Duodenal mucosa (tissue), 2 donors: ENCODE results near the gene ATP8B1.

Experiments
- H3K27ac ChIP-seq: one replicate; pipeline ENCODE4 v1.7.0; 2013; ENCODE audit warnings: low read depth, low read length
- H3K27me3 ChIP-seq, 2 donors: one replicate each; pipeline ENCODE4 v1.7.0; 2013; ENCODE audit warnings: low read length in 2 of 2, control low read depth in 1 of 2; ENCODE audit not compliant: insufficient read depth in 2 of 2, control insufficient read depth in 1 of 2
- H3K36me3 ChIP-seq, 2 donors: one replicate each; pipeline ENCODE4 v1.7.0; 2013; ENCODE audit warnings: low read length in 2 of 2, control low read depth in 1 of 2; ENCODE audit not compliant: insufficient read depth in 2 of 2, control insufficient read depth in 1 of 2
- H3K4me1 ChIP-seq, 2 donors: one replicate each; pipeline ENCODE4 v1.7.0; 2013; ENCODE audit warnings: low read length in 2 of 2, control low read depth in 1 of 2; ENCODE audit not compliant: insufficient read depth in 2 of 2, control insufficient read depth in 1 of 2
- H3K4me3 ChIP-seq, 2 donors: one replicate each; pipeline ENCODE4 v1.7.0; 2013; ENCODE audit warnings: low read length in 2 of 2, low read depth in 1 of 2
- H3K9ac ChIP-seq, 2 donors: one replicate each; pipeline ENCODE4 v1.7.0; 2013; ENCODE audit warnings: low read length in 2 of 2, low read depth in 1 of 2
- H3K9me3 ChIP-seq, 2 donors: one replicate each; pipeline ENCODE4 v1.7.0; 2013; ENCODE audit warnings: low read length in 2 of 2, control low read depth in 1 of 2; ENCODE audit not compliant: control insufficient read depth in 1 of 2

The ATP8B1 gene

DNA sequence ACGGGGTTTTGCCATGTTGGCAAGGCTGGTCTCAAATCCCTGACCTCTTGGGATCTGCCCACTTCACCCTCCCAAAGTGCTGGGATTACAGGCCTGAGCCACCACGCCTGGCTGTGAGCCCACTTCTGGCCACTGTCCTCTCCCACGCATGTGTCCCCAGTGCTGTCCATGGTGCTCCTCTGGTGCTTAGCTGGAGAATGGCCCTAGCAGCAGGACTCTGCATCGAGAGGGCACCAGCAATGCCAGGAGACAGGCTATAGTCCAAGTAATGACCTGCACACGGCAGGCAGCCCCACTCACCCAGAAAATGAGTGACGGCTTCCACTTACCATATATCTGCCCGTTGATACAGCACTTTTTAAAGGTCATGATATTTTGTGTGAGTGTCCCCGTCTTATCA, 115.1 kb downstream of the ATP8B1 start:
- Histone ChIP-seq H3K4me1 (peaks cover 9 to 19% of the 10 kb centered on the region in 2 donors), H3K36me3 (peaks cover 5 to 52% of the 10 kb centered on the region in 2 donors), H3K4me3 (no peak overlapping the region), H3K9me3 (no peaks in the 10 kb centered on the region), H3K27me3 (no peaks in the 10 kb centered on the region), H3K9ac (no peak overlapping the region), H3K27ac (no peak overlapping the region)

DNA sequence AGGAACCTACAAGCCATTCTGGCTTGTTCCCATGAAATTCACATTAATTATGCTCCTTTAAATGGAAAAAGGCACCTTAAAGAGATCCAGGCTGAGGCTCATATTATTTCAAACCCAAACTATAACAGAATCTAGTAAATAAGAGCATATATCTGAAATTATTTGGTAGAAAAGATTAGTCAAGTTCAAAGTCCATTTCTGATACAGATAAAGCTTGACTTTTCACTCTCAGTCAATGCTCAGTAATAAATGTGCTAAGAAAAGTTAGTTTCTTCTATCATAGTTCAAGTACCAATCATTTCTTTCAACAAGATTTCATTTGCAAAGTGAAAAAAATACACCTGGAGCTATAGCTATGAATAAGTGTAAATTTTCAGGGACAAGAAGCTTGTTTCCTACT, 119.6 kb downstream of the ATP8B1 start:
- no peak overlapping the region for H3K4me3 ChIP-seq
- H3K9me3 ChIP-seq, result no peaks in the 10 kb centered on the region
- no peak overlapping the region for H3K9ac ChIP-seq
- no peak overlapping the region for H3K27ac ChIP-seq
- H3K27me3 ChIP-seq, result no peaks in the 10 kb centered on the region
- peaks cover 5 to 47% of the 10 kb centered on the region in 2 donors for H3K36me3 ChIP-seq
- H3K4me1 ChIP-seq, result peaks cover 0 to 12% of the 10 kb centered on the region in 2 donors

DNA sequence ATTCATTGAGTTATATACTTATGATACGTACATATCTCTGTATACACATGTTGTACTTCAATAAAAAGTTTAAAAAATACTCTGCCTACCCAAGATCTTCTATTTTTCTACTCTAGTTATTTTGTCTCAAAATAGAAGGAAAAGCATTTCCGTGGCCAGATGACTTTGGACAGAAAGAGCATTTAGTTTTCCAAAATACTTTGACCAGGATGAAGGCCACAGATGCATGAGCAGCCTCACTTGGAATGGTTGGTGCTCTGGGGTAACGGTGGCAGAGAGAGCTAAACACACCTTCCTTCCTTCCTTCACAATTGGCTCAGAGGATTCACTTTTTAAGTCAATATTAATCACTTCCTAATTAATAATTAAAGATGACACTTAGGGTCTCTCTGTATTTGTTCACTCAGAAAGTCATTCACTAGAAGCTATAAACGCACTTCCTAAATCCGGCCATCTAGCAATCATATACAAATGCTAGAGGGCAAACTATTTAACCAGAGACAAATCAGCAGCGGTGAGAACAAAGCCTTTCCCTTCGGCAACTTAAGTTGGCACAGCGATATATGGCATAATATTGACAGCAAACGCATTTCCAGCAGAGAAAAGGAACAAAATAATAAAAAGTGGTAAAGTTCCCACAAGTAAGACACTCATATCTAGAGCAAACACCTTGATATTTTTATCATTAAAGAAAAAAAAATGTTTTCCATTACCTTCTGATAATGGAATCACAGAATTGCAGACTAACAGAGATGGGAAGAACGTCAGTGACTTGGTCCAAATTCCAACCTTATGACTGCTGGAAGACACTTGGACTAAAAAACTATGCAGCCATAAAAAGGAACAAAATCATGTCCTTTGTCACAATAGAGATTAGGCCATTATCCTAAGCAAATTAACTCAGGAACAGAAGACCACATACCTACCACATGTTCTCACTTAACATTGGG, 125.6 kb downstream of the ATP8B1 start:
- Histone ChIP-seq H3K27ac (no peak overlapping the region), H3K36me3 (peaks cover 19 to 47% of the 10 kb centered on the region in 2 donors), H3K27me3 (no peaks in the 10 kb centered on the region)

DNA sequence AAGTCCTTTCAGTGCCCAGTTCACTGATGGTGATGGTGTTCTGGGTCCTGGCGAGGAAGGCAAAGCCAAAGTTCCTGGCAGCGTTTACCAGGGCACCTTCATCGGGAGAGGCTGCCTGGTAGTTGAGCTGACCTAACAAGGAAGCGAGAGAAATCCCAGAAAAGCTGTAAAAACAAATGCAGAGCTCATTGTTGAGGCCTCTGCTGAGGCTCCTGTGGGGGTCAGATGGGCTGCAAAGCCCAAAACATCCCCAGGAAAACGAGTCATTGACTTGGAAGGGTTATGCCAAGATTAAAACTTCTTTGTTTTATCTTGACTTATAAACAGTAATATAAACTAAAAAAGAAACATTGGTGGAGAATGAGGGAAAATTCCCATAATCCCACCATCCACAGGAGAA, 128.2 kb downstream of the ATP8B1 start:
- Histone ChIP-seq H3K9me3 (peaks cover 0 to 3% of the 10 kb centered on the region in 2 donors), H3K9ac (no peak overlapping the region), H3K36me3 (peaks cover 26 to 55% of the 10 kb centered on the region in 2 donors), H3K4me1 (no peaks in the 10 kb centered on the region), H3K27me3 (no peaks in the 10 kb centered on the region), H3K27ac (no peak overlapping the region), H3K4me3 (no peak overlapping the region)

More for the DNA sequence above, 125.6 kb downstream of the ATP8B1 start:
- Histone ChIP-seq H3K9ac (no peak overlapping the region), H3K4me3 (no peak overlapping the region), H3K9me3 (peaks cover 0 to 3% of the 10 kb centered on the region in 2 donors), H3K4me1 (peaks cover 0 to 1% of the 10 kb centered on the region in 2 donors)

DNA sequence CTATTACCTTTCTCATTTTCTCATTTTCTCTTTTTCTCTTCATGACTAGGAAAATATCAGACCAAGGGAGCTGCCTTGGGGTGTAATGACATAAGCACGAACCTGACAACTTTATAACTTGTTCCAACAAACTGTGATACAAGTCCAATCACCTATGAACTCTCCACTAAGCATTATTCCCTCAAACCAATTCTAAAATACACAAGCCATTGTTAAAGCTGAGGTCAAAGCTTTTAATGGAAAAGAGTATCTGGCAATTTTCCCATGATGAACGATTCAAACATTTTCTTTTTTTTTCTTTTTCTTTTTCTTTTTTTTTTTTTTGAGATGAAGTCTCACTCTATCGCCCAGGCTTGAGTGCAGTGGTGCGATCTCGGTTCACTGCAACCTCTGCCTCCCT, 133.1 kb downstream of the ATP8B1 start:
- H3K36me3 ChIP-seq, result peaks cover 17 to 64% of the 10 kb centered on the region in 2 donors
- H3K4me3 ChIP-seq, result no peak overlapping the region
- H3K4me1 ChIP-seq, result peaks cover 0 to 8% of the 10 kb centered on the region in 2 donors
- H3K9ac ChIP-seq, result no peak overlapping the region
- H3K27ac ChIP-seq, result no peak overlapping the region
- H3K9me3 ChIP-seq, result peaks cover 0 to 3% of the 10 kb centered on the region in 2 donors
- no peaks in the 10 kb centered on the region for H3K27me3 ChIP-seq

DNA sequence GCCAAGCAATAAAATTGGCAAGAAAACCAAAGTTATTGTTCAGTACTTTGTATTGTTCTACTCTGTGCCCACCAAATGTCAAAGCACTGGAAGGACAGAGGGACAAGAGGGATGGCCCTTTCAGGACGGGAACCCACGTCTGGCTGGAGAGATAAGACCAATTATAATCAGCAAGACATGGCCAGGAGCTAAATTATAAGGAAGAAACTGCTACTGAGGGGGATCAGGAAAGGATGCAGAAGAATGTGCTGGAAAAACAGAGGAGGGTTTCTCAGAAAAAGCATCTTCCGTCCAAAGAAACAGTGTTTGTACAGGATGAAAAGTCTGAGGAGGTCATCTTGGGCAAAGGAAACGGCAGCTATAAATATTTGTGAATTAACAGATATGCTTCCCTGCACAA, 135.1 kb downstream of the ATP8B1 start:
- Histone ChIP-seq H3K9me3 (peaks cover 0 to under 1% of the 10 kb centered on the region in 2 donors), H3K27me3 (no peaks in the 10 kb centered on the region), H3K36me3 (peaks cover 7 to 63% of the 10 kb centered on the region in 2 donors), H3K9ac (no peak overlapping the region), H3K27ac (no peak overlapping the region), H3K4me1 (peaks cover 0 to 10% of the 10 kb centered on the region in 2 donors), H3K4me3 (no peak overlapping the region)

DNA sequence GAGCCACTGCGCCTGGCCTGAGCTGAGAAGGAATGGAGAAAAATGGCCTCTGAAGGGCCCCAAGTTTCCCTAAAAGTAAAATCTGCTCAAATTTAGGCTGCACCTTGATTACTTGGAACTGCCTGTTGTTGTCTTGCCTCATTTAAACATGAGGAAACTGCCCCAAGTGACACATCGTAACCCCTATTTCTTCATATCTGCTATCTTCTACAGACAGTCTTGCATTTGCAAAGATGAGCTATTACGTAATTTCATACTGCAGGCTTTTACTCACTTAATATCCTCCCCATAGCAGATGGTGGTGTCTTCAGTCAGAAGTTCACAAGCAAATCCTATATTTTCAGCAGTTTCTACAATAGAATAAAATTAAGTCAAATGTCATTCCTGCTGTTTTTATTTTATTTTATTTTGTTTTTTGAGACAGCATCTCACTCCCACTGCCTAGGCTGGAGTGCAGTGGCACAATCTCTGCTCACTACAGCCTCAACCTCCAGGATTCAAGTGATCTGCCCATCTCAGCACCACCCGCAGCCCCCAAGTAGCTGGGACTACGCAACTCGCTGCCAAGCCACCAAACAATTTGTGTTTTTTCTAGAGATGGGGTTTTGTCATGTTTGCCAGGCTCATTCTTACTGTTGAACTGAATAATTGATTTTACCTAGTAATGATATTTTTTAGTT, 136.2 kb downstream of the ATP8B1 start:
- peaks cover 5 to 62% of the 10 kb centered on the region in 2 donors for H3K36me3 ChIP-seq
- no peak overlapping the region for H3K9ac ChIP-seq
- no peaks in the 10 kb centered on the region for H3K9me3 ChIP-seq
- no peak overlapping the region for H3K27ac ChIP-seq
- no peaks in the 10 kb centered on the region for H3K27me3 ChIP-seq
- H3K4me1 ChIP-seq, result peaks cover 0 to 10% of the 10 kb centered on the region in 2 donors
- H3K4me3 ChIP-seq, result no peak overlapping the region

DNA sequence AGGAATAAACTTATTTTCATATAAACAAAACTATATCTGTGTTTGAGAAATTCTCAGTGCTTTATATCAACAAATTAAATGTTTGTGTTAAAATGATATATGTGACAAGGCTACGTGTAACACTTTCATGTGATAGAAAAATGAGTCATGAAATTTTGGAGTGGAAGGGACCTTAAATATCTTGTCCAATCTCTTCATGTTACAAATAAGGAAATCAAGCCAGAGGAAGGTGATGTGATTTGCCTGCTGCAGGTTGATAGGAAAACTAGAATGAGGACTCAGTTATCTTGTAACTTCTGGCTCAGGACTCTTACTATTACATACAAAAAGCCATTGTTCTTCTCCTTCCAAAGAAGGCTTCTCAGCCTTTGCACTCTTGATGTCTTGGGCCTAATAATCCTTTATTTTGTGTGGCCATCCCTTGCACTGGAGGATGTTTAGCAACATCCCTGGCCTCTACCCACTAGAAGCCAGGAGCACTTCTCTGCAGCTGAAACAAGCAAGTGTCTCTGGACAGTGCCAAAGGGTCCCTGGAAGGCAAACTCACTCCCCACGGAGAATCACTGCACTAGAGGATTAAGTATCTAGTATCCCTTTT, 138.4 kb downstream of the ATP8B1 start:
- peaks cover 3 to 65% of the 10 kb centered on the region in 2 donors for H3K36me3 ChIP-seq
- no peaks in the 10 kb centered on the region for H3K27me3 ChIP-seq
- H3K27ac ChIP-seq, result no peak overlapping the region
- peaks cover 0 to 10% of the 10 kb centered on the region in 2 donors for H3K4me1 ChIP-seq
- no peak overlapping the region for H3K9ac ChIP-seq
- H3K9me3 ChIP-seq, result no peaks in the 10 kb centered on the region
- H3K4me3 ChIP-seq, result no peak overlapping the region

DNA sequence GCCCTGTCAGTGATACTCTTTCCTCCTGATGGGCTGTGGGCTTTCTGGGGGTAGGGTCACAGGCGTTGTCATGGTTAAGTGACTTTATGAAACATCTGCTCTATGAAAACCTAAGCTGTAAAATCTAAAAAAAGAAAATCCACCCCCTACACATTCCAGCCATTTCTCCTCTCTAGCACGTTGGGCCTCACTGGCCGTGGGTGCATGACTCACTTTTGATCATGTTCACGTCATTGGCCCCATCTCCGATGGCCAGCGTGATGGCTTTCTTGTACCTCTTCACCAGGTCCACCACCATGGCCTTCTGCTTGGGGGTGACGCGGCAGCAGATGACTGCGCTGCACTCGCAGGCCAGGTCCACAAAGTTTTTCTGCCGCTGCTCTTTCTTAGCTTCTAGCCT, 142.2 kb downstream of the ATP8B1 start:
- Histone ChIP-seq H3K4me3 (no peak overlapping the region), H3K27ac (no peak overlapping the region), H3K9me3 (peaks cover under 1 to 1% of the 10 kb centered on the region in 2 donors), H3K4me1 (peaks cover 0 to 6% of the 10 kb centered on the region in 2 donors), H3K36me3 (peaks cover 13 to 76% of the 10 kb centered on the region in 2 donors), H3K9ac (no peak overlapping the region), H3K27me3 (no peaks in the 10 kb centered on the region)
